Effector CD8-positive, alpha-beta T cell (primary cell): ENCODE measurements around the gene RHBDF2.

Experiments
- DNase-seq: peaks from one replicate; lab custom pipeline; 2025; lab: John Stamatoyannopoulos, UW

Gene RHBDF2

GRCh38 chr17:76438906-76439305, 62.3 kb downstream of the RHBDF2 start:
- no peak for DNase-seq

- no peak for DNase-seq
These were observed 63.5 kb downstream of the RHBDF2 start for GRCh38 chr17:76437467-76438402.

GRCh38 chr17:76435751-76436150, 65.5 kb downstream of the RHBDF2 start:
- no peak for DNase-seq

- no peak for DNase-seq
These were observed 66.4 kb downstream of the RHBDF2 start for GRCh38 chr17:76434870-76435269.

- no peak for DNase-seq
These were observed 67.5 kb downstream of the RHBDF2 start for GRCh38 chr17:76433693-76434092.

- DNase-seq: no peak
These were observed 68.4 kb downstream of the RHBDF2 start for GRCh38 chr17:76432712-76433336.

GRCh38 chr17:76432004-76432403, 69.2 kb downstream of the RHBDF2 start:
- DNase-seq: no peak

GRCh38 chr17:76431509-76431908, 69.7 kb downstream of the RHBDF2 start:
- DNase-seq: no peak

- no peak for DNase-seq
These were observed 72.7 kb downstream of the RHBDF2 start for GRCh38 chr17:76428511-76428910.

- DNase-seq: no peak
These were observed 73.6 kb downstream of the RHBDF2 start for GRCh38 chr17:76427501-76428231.

GRCh38 chr17:76426853-76427252, 74.4 kb downstream of the RHBDF2 start:
- no peak for DNase-seq

GRCh38 chr17:76422860-76423259, 78.4 kb downstream of the RHBDF2 start:
- DNase-seq: no peak

GRCh38 chr17:76422406-76422805, 78.8 kb downstream of the RHBDF2 start:
- DNase-seq: no peak

GRCh38 chr17:76421044-76421407, 80.2 kb downstream of the RHBDF2 start:
- DNase-seq: no peak
